ENCODE data around the gene TGFBR2.

Gene TGFBR2

DNA sequence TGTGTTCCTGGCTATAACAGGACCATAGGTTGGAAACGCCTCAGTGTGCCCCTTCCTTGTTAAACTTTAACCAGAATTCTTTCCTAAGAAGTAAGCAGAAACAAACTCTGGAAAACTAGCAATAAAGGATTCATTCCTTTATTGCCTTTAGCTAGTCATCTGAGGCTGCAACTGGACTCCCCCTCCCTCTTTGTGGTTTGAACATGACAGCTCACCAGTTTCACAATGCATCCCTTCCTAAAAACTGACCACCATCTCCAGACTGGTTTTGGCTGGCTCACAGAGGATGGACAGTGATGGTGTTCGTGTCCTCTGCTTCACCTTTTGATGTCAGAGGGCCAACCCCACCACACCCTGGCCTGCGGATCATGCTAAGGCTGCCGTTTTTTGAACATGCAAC lies 27.9 kb upstream of the TGFBR2 start:
- H3K27me3 ChIP-seq (ENCODE audit: insufficient read depth, poor library complexity, severe bottlenecking): no peaks in the 10 kb centered on the region
- no peak overlapping the region for H3K4me3 ChIP-seq (replicated peaks; ENCODE audit: insufficient read depth, low read length)
- peak; percentile 35 to 51 for DNase-seq (ENCODE audit: low read depth in 1 of 2, low spot score in 1 of 2)
- TF ChIP-seq, protein P1, sequence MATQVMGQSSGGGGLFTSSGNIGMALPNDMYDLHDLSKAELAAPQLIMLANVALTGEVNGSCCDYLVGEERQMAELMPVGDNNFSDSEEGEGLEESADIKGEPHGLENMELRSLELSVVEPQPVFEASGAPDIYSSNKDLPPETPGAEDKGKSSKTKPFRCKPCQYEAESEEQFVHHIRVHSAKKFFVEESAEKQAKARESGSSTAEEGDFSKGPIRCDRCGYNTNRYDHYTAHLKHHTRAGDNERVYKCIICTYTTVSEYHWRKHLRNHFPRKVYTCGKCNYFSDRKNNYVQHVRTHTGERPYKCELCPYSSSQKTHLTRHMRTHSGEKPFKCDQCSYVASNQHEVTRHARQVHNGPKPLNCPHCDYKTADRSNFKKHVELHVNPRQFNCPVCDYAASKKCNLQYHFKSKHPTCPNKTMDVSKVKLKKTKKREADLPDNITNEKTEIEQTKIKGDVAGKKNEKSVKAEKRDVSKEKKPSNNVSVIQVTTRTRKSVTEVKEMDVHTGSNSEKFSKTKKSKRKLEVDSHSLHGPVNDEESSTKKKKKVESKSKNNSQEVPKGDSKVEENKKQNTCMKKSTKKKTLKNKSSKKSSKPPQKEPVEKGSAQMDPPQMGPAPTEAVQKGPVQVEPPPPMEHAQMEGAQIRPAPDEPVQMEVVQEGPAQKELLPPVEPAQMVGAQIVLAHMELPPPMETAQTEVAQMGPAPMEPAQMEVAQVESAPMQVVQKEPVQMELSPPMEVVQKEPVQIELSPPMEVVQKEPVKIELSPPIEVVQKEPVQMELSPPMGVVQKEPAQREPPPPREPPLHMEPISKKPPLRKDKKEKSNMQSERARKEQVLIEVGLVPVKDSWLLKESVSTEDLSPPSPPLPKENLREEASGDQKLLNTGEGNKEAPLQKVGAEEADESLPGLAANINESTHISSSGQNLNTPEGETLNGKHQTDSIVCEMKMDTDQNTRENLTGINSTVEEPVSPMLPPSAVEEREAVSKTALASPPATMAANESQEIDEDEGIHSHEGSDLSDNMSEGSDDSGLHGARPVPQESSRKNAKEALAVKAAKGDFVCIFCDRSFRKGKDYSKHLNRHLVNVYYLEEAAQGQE (IDR thresholded peaks at IDR 0.05; ENCODE audit: insufficient replicate concordance, low read depth): no peak
- TF ChIP-seq POLR2AphosphoS5 (IDR thresholded peaks at IDR 0.05; ENCODE audit: low read depth): 0 out of 2 replicates have a peak, but pooled peaks have one; percentile 22
- no peak overlapping the region for H3K27ac ChIP-seq (replicated peaks)

DNA sequence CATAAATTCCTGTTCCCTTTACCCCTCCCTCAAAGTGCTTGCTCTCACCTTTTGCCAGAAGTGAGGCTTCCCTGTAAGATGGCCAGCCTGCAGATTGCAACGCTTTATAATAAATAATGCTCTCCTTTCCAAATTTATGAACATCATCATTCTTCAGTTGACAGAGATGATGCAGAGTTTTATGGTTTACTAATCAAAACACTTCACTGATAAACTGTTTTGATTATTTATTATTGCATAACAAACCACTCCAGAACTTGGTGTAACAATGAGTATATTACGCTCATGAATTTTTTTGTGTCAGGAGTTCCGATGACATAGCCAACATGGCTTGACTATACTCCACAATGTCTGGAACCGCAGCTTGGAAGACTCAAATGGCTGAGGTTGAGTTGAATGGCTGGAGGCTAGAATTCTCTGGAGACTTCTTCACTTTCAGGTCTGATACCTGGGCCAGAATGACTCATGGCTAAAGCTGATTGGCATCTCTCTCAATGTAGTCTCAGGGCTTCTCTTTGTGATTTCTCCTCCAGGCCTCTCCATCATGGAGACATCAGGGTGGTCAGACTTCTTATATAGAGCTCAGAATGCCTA lies 27.3 kb upstream of the TGFBR2 start:
- no peak overlapping the region for H3K27ac ChIP-seq (replicated peaks)

DNA sequence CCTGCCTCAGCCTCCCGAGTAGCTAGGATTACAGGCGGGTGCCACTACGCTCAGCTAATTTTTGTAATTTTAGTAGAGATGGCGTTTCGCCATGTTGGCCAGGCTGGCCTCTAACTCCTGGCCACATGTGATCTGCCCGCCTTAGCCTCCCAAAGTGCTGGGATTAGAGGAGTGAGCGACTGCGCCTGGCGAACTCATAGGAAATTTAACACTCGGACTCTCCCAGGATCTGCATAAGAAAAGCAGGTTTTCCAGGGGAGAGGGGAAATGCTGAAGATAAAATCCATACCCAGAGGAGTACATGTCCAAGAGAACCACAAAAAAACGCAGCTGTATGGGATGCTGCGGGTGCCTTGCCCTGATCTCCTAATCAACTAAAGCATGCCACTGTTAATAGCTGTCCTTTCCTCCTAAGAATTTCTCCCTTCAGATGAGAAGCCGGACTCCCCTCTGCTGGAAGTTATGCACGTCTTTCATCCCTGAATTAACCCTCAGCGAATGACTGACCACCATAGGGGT lies 25.3 kb upstream of the TGFBR2 start:
- TF ChIP-seq SPI1 (IDR thresholded peaks at IDR 0.05; ENCODE audit: borderline replicate concordance, low read depth) (no peak), POLR2AphosphoS5 (IDR thresholded peaks at IDR 0.05; ENCODE audit: low read depth) (no peak), GABPA (IDR thresholded peaks at IDR 0.05; ENCODE audit: low read depth) (no peak)
- TF ChIP-seq, protein P2, sequence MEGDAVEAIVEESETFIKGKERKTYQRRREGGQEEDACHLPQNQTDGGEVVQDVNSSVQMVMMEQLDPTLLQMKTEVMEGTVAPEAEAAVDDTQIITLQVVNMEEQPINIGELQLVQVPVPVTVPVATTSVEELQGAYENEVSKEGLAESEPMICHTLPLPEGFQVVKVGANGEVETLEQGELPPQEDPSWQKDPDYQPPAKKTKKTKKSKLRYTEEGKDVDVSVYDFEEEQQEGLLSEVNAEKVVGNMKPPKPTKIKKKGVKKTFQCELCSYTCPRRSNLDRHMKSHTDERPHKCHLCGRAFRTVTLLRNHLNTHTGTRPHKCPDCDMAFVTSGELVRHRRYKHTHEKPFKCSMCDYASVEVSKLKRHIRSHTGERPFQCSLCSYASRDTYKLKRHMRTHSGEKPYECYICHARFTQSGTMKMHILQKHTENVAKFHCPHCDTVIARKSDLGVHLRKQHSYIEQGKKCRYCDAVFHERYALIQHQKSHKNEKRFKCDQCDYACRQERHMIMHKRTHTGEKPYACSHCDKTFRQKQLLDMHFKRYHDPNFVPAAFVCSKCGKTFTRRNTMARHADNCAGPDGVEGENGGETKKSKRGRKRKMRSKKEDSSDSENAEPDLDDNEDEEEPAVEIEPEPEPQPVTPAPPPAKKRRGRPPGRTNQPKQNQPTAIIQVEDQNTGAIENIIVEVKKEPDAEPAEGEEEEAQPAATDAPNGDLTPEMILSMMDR (IDR thresholded peaks at IDR 0.05; ENCODE audit: insufficient read depth, low read length): no peak
- TF ChIP-seq, protein P1 (IDR thresholded peaks at IDR 0.05; ENCODE audit: insufficient replicate concordance, low read depth): no peak
- no peaks in the 10 kb centered on the region for H3K27me3 ChIP-seq (ENCODE audit: insufficient read depth, poor library complexity, severe bottlenecking)

More for the DNA sequence above, 27.3 kb upstream of the TGFBR2 start:
- no peak for DNase-seq (ENCODE audit: low read depth in 1 of 2, low spot score in 1 of 2)
- no peaks in the 10 kb centered on the region for H3K27me3 ChIP-seq (ENCODE audit: insufficient read depth, poor library complexity, severe bottlenecking)
- H3K4me3 ChIP-seq (replicated peaks; ENCODE audit: insufficient read depth, low read length): no peak overlapping the region
- TF ChIP-seq POLR2AphosphoS5 (IDR thresholded peaks at IDR 0.05; ENCODE audit: low read depth): no peak
- TF ChIP-seq, protein P2 (IDR thresholded peaks at IDR 0.05; ENCODE audit: insufficient read depth, low read length): no peak
- no peak for TF ChIP-seq SPI1 (IDR thresholded peaks at IDR 0.05; ENCODE audit: borderline replicate concordance, low read depth)
- TF ChIP-seq, protein P1 (IDR thresholded peaks at IDR 0.05; ENCODE audit: insufficient replicate concordance, low read depth): no peak
- no peak for TF ChIP-seq GABPA (IDR thresholded peaks at IDR 0.05; ENCODE audit: low read depth)

More for the DNA sequence above, 25.3 kb upstream of the TGFBR2 start:
- Histone ChIP-seq H3K27ac (replicated peaks) (no peak overlapping the region), H3K4me3 (replicated peaks; ENCODE audit: insufficient read depth, low read length) (no peak overlapping the region)
- no peak for DNase-seq (ENCODE audit: low read depth in 1 of 2, low spot score in 1 of 2)

Measured in HL-60 (cell line).